Panc1 (cell line): Measurements from ENCODE around the gene TMUB1. TPM values are rescaled to one million over a fixed set of nuclear protein-coding genes. Genes with fewer than 3 reads are reported as not detected.

Experiments used
- ATAC-seq: fragments of 200-7000 bp; cut with Tn5 transposase; 2 replicates; pipeline ENCODE4 v1.9.1; 2020; ENCODE audit warnings: mild to moderate bottlenecking, moderate library complexity
- BruUV-seq: library from RNA; stranded (reverse); fragments of 400-500 nt; replicated peaks from 2 replicates; lab custom pipeline; 2021; lab: Mats Ljungman, UMichigan
- CTCF ChIA-PET: fragments of 300-600 bp; sonication (Branson Sonifier 250); formaldehyde crosslinking; loops from one replicate; lab custom pipeline; 2022; ENCODE audit warnings: antibody characterized with exemption; lab: Charles Lee
- POLR2A ChIA-PET: fragments of 300-600 bp; sonication (Branson Sonifier 250); formaldehyde crosslinking; loops from one replicate; lab custom pipeline; 2022; ENCODE audit warnings: antibody characterized with exemption; lab: Charles Lee
- DNase-seq: peaks from one replicate; pipeline ENCODE4 v3.0.0-alpha.2; 2010; ENCODE audit warnings: low read depth, low spot score
- H3K27ac ChIP-seq: 2 replicates; pipeline ENCODE4 v1.5.1; 2011; ENCODE audit warnings: mild to moderate bottlenecking, low read length, inconsistent platforms
- H3K27me3 ChIP-seq: fragments of 200-500 bp; sonication (Bioruptor generic); 2 replicates; pipeline ENCODE4 v1.6.0; 2014; ENCODE audit warnings: low read length, inconsistent platforms; ENCODE audit not compliant: control insufficient read depth, insufficient read depth
- H3K36me3 ChIP-seq: fragments of 200-500 bp; sonication (Bioruptor generic); 2 replicates; pipeline ENCODE4 v1.5.1; 2014; ENCODE audit warnings: inconsistent platforms, mild to moderate bottlenecking, low read length, moderate library complexity; ENCODE audit not compliant: control insufficient read depth, insufficient read depth
- H3K4me1 ChIP-seq: 2 replicates; pipeline ENCODE4 v1.5.1; 2011; ENCODE audit warnings: inconsistent platforms, mild to moderate bottlenecking, low read length, moderate library complexity; ENCODE audit not compliant: control insufficient read depth, insufficient read depth
- H3K4me3 ChIP-seq, 2 experiments: 2 replicates each; pipeline ENCODE4 v1.5.1; 2011 to 2012; ENCODE audit warnings: low read depth in 2 of 2, low read length in 2 of 2, mild to moderate bottlenecking in 2 of 2, inconsistent platforms in 1 of 2, moderate library complexity in 1 of 2
- H3K9me3 ChIP-seq: fragments of 200-500 bp; sonication (Bioruptor generic); 2 replicates; pipeline ENCODE4 v1.5.1; 2014; ENCODE audit warnings: low read depth, mild to moderate bottlenecking, inconsistent platforms, low read length, moderate library complexity; ENCODE audit not compliant: control insufficient read depth, insufficient read depth
- CTCF ChIP-seq: fragments of 450-650 bp; IDR thresholded peaks from 2 replicates; pipeline ENCODE4 v1.5.1; 2017; ENCODE audit warnings: mild to moderate bottlenecking
- POLR2AphosphoS5 ChIP-seq: IDR thresholded peaks from 2 replicates; pipeline ENCODE4 v1.6.1; 2012; ENCODE audit warnings: mild to moderate bottlenecking, low read depth, low read length, moderate library complexity
- REST ChIP-seq, 2 experiments: IDR thresholded peaks; 2 replicates each; pipeline ENCODE4 v1.6.1; 2011 to 2012; ENCODE audit warnings: low read depth in 2 of 2, control low read depth in 1 of 2, low read length in 1 of 2, mild to moderate bottlenecking in 1 of 2, moderate library complexity in 1 of 2; ENCODE audit not compliant: insufficient read depth in 1 of 2
- SIN3A ChIP-seq: IDR thresholded peaks from 2 replicates; pipeline ENCODE4 v1.6.1; 2012; ENCODE audit warnings: low read depth, mild to moderate bottlenecking, low read length, moderate library complexity, borderline replicate concordance; ENCODE audit not compliant: insufficient read depth
- TCF7L2 ChIP-seq: IDR thresholded peaks from 2 replicates; pipeline ENCODE4 v1.6.1; 2011; ENCODE audit warnings: mild to moderate bottlenecking, low read depth, low read length, inconsistent platforms
- in situ Hi-C: cut with HindIII; loops from 2 replicates; pipeline ENCODE4 v1.10.0; 2016; ENCODE audit warnings: low sequenced_read_pairs, low pct_unique_long_range_greater_than_20kb
- intact Hi-C: fragments of 100-400 bp; cut with micrococcal nuclease; formaldehyde crosslinking; loops from one replicate; pipeline ENCODE4 v1.10.0; 2022; ENCODE audit not compliant: unreplicated experiment
- total RNA-seq: library from RNA; stranded (reverse); gene quantifications from one replicate; pipeline ENCODE4 v1.2.1, GENCODE V29; 2021; ENCODE audit not compliant: unreplicated experiment

Gene TMUB1
- total RNA-seq, 1 experiment from 2014 or later = 112 TPM

GRCh38 chr7:151131592-151132293 is 48.5 kb upstream of the TMUB1 start:
- DNase-seq = no peak
- Histone ChIP-seq H3K4me3 (no peak overlapping the region), H3K4me1 (no peaks in the 10 kb centered on the region), H3K27ac (no peak overlapping the region), H3K9me3 (no peaks in the 10 kb centered on the region), H3K27me3 (no peaks in the 10 kb centered on the region), H3K36me3 (peaks cover 5% of the 10 kb centered on the region)
- ChIA-PET CTCF (no interaction called here), POLR2A (no interaction called here)
- TF ChIP-seq REST (IDR thresholded peaks at IDR 0.05; ENCODE audit: insufficient read depth in 1 of 2, low read depth in 2 of 2, low read length in 1 of 2) = no peak
- no peak for TF ChIP-seq POLR2AphosphoS5
- TF ChIP-seq CTCF = no peak
- no peak for TF ChIP-seq TCF7L2
- in situ Hi-C loops = no loop called here
- intact Hi-C loops = no loop called here
- BruUV-seq = no TSS peak
- no peak for ATAC-seq

GRCh38 chr7:151131224-151131591 is 47.9 kb upstream of the TMUB1 start:
- in situ Hi-C loops (no loop called here), intact Hi-C loops (no loop called here)
- ATAC-seq = no peak
- CTCF ChIA-PET = no interaction called here
- no peak overlapping the region for H3K27ac ChIP-seq
- no peak for TF ChIP-seq REST (IDR thresholded peaks at IDR 0.05; ENCODE audit: insufficient read depth in 1 of 2, low read depth in 2 of 2, low read length in 1 of 2)
- TF ChIP-seq TCF7L2 = no peak
- TF ChIP-seq POLR2AphosphoS5 = no peak
- no peak for TF ChIP-seq CTCF
- TF ChIP-seq SIN3A = no peak
- H3K36me3 ChIP-seq = peaks cover 5% of the 10 kb centered on the region
- no peaks in the 10 kb centered on the region for H3K9me3 ChIP-seq
- DNase-seq = no peak
- H3K4me1 ChIP-seq = no peaks in the 10 kb centered on the region
- no TSS peak for BruUV-seq
- POLR2A ChIA-PET = no interaction called here
- no peak overlapping the region for H3K4me3 ChIP-seq
- H3K27me3 ChIP-seq = no peaks in the 10 kb centered on the region
